Spleen (tissue), 7 donors: ENCODE measurements around the gene DYNC2LI1.

ENCODE experiments used
- POLR2A ChIP-seq, 3 donors: fragments of 450-650 bp; IDR thresholded peaks; one replicate each; pipeline ENCODE4 v1.5.1; 2017; ENCODE audit warnings: antibody characterized with exemption in 3 of 3, mild to moderate bottlenecking in 1 of 3
- POLR2AphosphoS5 ChIP-seq, 3 donors: sonication (generic); formaldehyde crosslinking; IDR thresholded peaks; one replicate each; pipeline ENCODE4 v1.5.1; 2017; ENCODE audit warnings: antibody characterized with exemption in 3 of 3
- TF ChIP-seq, protein P1 (sequence below), 11 experiments: fragments of 200-600 bp in 7 of 11; fragments of 450-650 bp in 4 of 11; sonication (generic) in 4 of 11; IDR thresholded peaks in 8 of 11; conservative IDR thresholded peaks in 3 of 11; 1 replicate in 7 of 11; 2 replicates in 4 of 11; pipeline versions ENCODE4 v1.4.0 to v1.8.0; 2016 to 2021; ENCODE audit warnings: antibody characterized with exemption in 11 of 11, inconsistent platforms in 4 of 11, mild to moderate bottlenecking in 1 of 11
- donor health status: DM: no; HTN: no; CAD: no; lungs with moderate emphysema.
- donor health status: DM: no; HTN: no; CAD: no.
- donor health status: DM: no; HTN: no; CAD: no.

GRCh38 chr2:43854671-43855070 lies 80.8 kb downstream of the DYNC2LI1 start:
- TF ChIP-seq, protein P1, sequence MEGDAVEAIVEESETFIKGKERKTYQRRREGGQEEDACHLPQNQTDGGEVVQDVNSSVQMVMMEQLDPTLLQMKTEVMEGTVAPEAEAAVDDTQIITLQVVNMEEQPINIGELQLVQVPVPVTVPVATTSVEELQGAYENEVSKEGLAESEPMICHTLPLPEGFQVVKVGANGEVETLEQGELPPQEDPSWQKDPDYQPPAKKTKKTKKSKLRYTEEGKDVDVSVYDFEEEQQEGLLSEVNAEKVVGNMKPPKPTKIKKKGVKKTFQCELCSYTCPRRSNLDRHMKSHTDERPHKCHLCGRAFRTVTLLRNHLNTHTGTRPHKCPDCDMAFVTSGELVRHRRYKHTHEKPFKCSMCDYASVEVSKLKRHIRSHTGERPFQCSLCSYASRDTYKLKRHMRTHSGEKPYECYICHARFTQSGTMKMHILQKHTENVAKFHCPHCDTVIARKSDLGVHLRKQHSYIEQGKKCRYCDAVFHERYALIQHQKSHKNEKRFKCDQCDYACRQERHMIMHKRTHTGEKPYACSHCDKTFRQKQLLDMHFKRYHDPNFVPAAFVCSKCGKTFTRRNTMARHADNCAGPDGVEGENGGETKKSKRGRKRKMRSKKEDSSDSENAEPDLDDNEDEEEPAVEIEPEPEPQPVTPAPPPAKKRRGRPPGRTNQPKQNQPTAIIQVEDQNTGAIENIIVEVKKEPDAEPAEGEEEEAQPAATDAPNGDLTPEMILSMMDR (IDR thresholded peaks at IDR 0.05 in 8 of 11, conservative IDR thresholded peaks at IDR 0.05 in 3 of 11), result no peak
- TF ChIP-seq POLR2A (IDR thresholded peaks at IDR 0.05) (no peak), POLR2AphosphoS5 (IDR thresholded peaks at IDR 0.05) (no peak)
